ENCODE measurements around the gene KISS1R.

The KISS1R gene

GRCh38 chr19:938233-938923, 21.2 kb downstream of the KISS1R start:
- no peak for TF ChIP-seq CTCF (IDR thresholded peaks at IDR 0.05; ENCODE audit: borderline replicate concordance, insufficient read depth, low read depth, low read length)

GRCh38 chr19:939439-939838, 22.3 kb downstream of the KISS1R start:
- no peak overlapping the region for H3K4me3 ChIP-seq (ENCODE audit: low read depth, low read length)
- TF ChIP-seq CTCF (IDR thresholded peaks at IDR 0.05; ENCODE audit: borderline replicate concordance, insufficient read depth, low read depth, low read length): no peak

More at GRCh38 chr19:938233-938923, 21.2 kb downstream of the KISS1R start:
- H3K4me3 ChIP-seq (ENCODE audit: low read depth, low read length): no peak overlapping the region

- H3K4me3 ChIP-seq (ENCODE audit: low read depth, low read length): no peak overlapping the region
- TF ChIP-seq CTCF (IDR thresholded peaks at IDR 0.05; ENCODE audit: borderline replicate concordance, insufficient read depth, low read depth, low read length): no peak
Measured at GRCh38 chr19:939922-940321, 22.8 kb downstream of the KISS1R start.

- TF ChIP-seq CTCF (IDR thresholded peaks at IDR 0.05; ENCODE audit: borderline replicate concordance, insufficient read depth, low read depth, low read length): no peak
- peak overlapping the region; percentile 46 for H3K4me3 ChIP-seq (ENCODE audit: low read depth, low read length)
Measured at GRCh38 chr19:940591-941291, 23.6 kb downstream of the KISS1R start.

- H3K4me3 ChIP-seq (ENCODE audit: low read depth, low read length): peak overlapping the region; percentile 37
- no peak for TF ChIP-seq CTCF (IDR thresholded peaks at IDR 0.05; ENCODE audit: borderline replicate concordance, insufficient read depth, low read depth, low read length)
Measured at GRCh38 chr19:941292-942132, 24.4 kb downstream of the KISS1R start.

- no peak for TF ChIP-seq CTCF (IDR thresholded peaks at IDR 0.05; ENCODE audit: borderline replicate concordance, insufficient read depth, low read depth, low read length)
- no peak overlapping the region for H3K4me3 ChIP-seq (ENCODE audit: low read depth, low read length)
Measured at GRCh38 chr19:942133-942645, 25.1 kb downstream of the KISS1R start.

Measured in GM12875 (cell line).